Right renal cortex interstitium (tissue), 3 donors: Measurements from ENCODE around the gene IDE. TPM values are rescaled to one million over a fixed set of nuclear protein-coding genes. Genes with fewer than 3 reads are reported as not detected.
"Not testable (repeated sequence)": the region's sequence is repeated elsewhere in the genome, so short reads cannot be mapped to it uniquely, and the experiment has no call there.

Source experiments
- DNase-seq, 3 donors: peaks; one replicate each; pipeline ENCODE4 v3.0.0-alpha.2; 2013; ENCODE audit warnings: low read depth in 3 of 3, low spot score in 2 of 3
- polyA plus RNA-seq, 3 donors: library from polyadenylated mRNA; unstranded; fragments of 120-200 nt; gene quantifications; one replicate each; pipeline ENCODE4 v1.2.1, GENCODE V29; 2013; ENCODE audit not compliant: insufficient read length in 3 of 3

Gene IDE
- polyA plus RNA-seq, 3 donors, result 22.8 to 26.6 (median 24.8) TPM

GRCh38 chr10:92430103-92430502 is 143.8 kb downstream of the IDE start:
- DNase-seq, result no peak

- DNase-seq, result no peak
These were observed 152.3 kb downstream of the IDE start for GRCh38 chr10:92421550-92421949.

- DNase-seq, result no peak
These were observed 153.2 kb downstream of the IDE start for GRCh38 chr10:92420546-92421275.

- DNase-seq, result peak in 1 of 3 donors; percentile 32
These were observed 153.9 kb downstream of the IDE start for GRCh38 chr10:92419740-92420545.

- no peak for DNase-seq
These were observed 155.0 kb downstream of the IDE start for GRCh38 chr10:92418891-92419290.

GRCh38 chr10:92418221-92418620 is 155.7 kb downstream of the IDE start:
- no peak for DNase-seq

- no peak for DNase-seq
These were observed 160.4 kb downstream of the IDE start for GRCh38 chr10:92413519-92413918.

- DNase-seq, result no peak
These were observed 160.9 kb downstream of the IDE start for GRCh38 chr10:92413011-92413410.

GRCh38 chr10:92411406-92411805 is 162.5 kb downstream of the IDE start:
- no peak for DNase-seq

- DNase-seq, result no peak
These were observed 163.4 kb downstream of the IDE start for GRCh38 chr10:92410501-92410900.

GRCh38 chr10:92408017-92408361 is 165.9 kb downstream of the IDE start:
- DNase-seq, result no peak

GRCh38 chr10:92407305-92408016 is 166.4 kb downstream of the IDE start:
- DNase-seq, result no peak

GRCh38 chr10:92405419-92405924 is 168.4 kb downstream of the IDE start:
- DNase-seq, result no peak

- no peak for DNase-seq
These were observed 169.1 kb downstream of the IDE start for GRCh38 chr10:92404612-92405418.

GRCh38 chr10:92402234-92402633 is 171.7 kb downstream of the IDE start:
- DNase-seq, result not testable (repeated sequence)

Other genes starting within 250 kb of the IDE start
- 10 to 100 TPM; 31.8 to 36.9 (median 35.1) TPM for gene KIF11, start 19.0 kb upstream of the IDE start, polyA plus RNA-seq
- gene HHEX, start 115.9 kb upstream of the IDE start, polyA plus RNA-seq, result 1 to 10 TPM; 9.4 to 9.8 (median 9.4) TPM